Globus pallidus (tissue), 1 donor: ENCODE results near the gene TSHZ2.

Source experiments
- DNase-seq: peaks from one replicate; pipeline ENCODE4 v3.0.0-alpha.2; 2015; ENCODE audit warnings: low spot score

Gene TSHZ2

GRCh38 chr20:53283011-53283410 is 310.9 kb downstream of the TSHZ2 start:
- DNase-seq, result no peak

- no peak for DNase-seq
Measured at GRCh38 chr20:53283597-53283996, 311.4 kb downstream of the TSHZ2 start.

GRCh38 chr20:53284256-53284655 is 312.1 kb downstream of the TSHZ2 start:
- DNase-seq, result no peak

- DNase-seq, result no peak
Measured at GRCh38 chr20:53284696-53285095, 312.5 kb downstream of the TSHZ2 start.

GRCh38 chr20:53287357-53288042 is 315.3 kb downstream of the TSHZ2 start:
- no peak for DNase-seq

GRCh38 chr20:53291548-53291947 is 319.4 kb downstream of the TSHZ2 start:
- no peak for DNase-seq

- DNase-seq, result no peak
Measured at GRCh38 chr20:53292347-53292746, 320.2 kb downstream of the TSHZ2 start.

- no peak for DNase-seq
Measured at GRCh38 chr20:53294804-53295203, 322.6 kb downstream of the TSHZ2 start.

GRCh38 chr20:53296025-53296424 is 323.9 kb downstream of the TSHZ2 start:
- no peak for DNase-seq

- no peak for DNase-seq
Measured at GRCh38 chr20:53296451-53297153, 324.4 kb downstream of the TSHZ2 start.

- no peak for DNase-seq
Measured at GRCh38 chr20:53297154-53297529, 325.0 kb downstream of the TSHZ2 start.

- no peak for DNase-seq
Measured at GRCh38 chr20:53298260-53298659, 326.1 kb downstream of the TSHZ2 start.

GRCh38 chr20:53298911-53299310 is 326.8 kb downstream of the TSHZ2 start:
- no peak for DNase-seq

- no peak for DNase-seq
Measured at GRCh38 chr20:53299831-53300230, 327.7 kb downstream of the TSHZ2 start.

- DNase-seq, result no peak
Measured at GRCh38 chr20:53301869-53302268, 329.7 kb downstream of the TSHZ2 start.

- DNase-seq, result no peak
Measured at GRCh38 chr20:53302695-53303412, 330.7 kb downstream of the TSHZ2 start.

GRCh38 chr20:53303413-53303760 is 331.2 kb downstream of the TSHZ2 start:
- no peak for DNase-seq

- no peak for DNase-seq
Measured at GRCh38 chr20:53304146-53304545, 332.0 kb downstream of the TSHZ2 start.

GRCh38 chr20:53306192-53306805 is 334.1 kb downstream of the TSHZ2 start:
- no peak for DNase-seq

GRCh38 chr20:53307964-53308597 is 335.9 kb downstream of the TSHZ2 start:
- no peak for DNase-seq

- no peak for DNase-seq
Measured at GRCh38 chr20:53309515-53309914, 337.4 kb downstream of the TSHZ2 start.

GRCh38 chr20:53312957-53313356 is 340.8 kb downstream of the TSHZ2 start:
- no peak for DNase-seq
